PFSK-1 (cell line): Measurements from ENCODE around the gene TBC1D22B. TPM values are rescaled to one million over a fixed set of nuclear protein-coding genes. Genes with fewer than 3 reads are reported as not detected.
A peak's percentile ranks its signal among the peaks of the same experiment; 100 is the strongest.

ENCODE experiments used
- FOXP2 ChIP-seq: optimal IDR thresholded peaks from 2 replicates; pipeline ENCODE3; 2011; ENCODE audit warnings: borderline replicate concordance, control low read depth, inconsistent platforms; ENCODE audit not compliant: insufficient read depth; ENCODE audit errors: extremely low read length, extremely low read depth
- POLR2AphosphoS5 ChIP-seq: IDR thresholded peaks from 2 replicates; pipeline ENCODE4 v1.6.1; 2012; ENCODE audit warnings: low read depth, mild to moderate bottlenecking, control low read depth, low read length, moderate library complexity
- SIN3A ChIP-seq: IDR thresholded peaks from 2 replicates; pipeline ENCODE4 v1.6.1; 2012; ENCODE audit warnings: mild to moderate bottlenecking, low read length, moderate library complexity, borderline replicate concordance; ENCODE audit not compliant: insufficient read depth
- TAF1 ChIP-seq: IDR thresholded peaks from 2 replicates; pipeline ENCODE4 v1.6.1; 2012; ENCODE audit warnings: low read length, control low read depth, borderline replicate concordance; ENCODE audit not compliant: insufficient read depth
- polyA plus RNA-seq: library from polyadenylated mRNA; unstranded; fragments of >200 nt; gene quantifications from one replicate; pipeline ENCODE4 v1.2.1, GENCODE V29; 2012; ENCODE audit warnings: low read depth, missing spikeins; ENCODE audit not compliant: insufficient read length
- TF ChIP-seq, protein P1 (sequence below), 2 experiments: IDR thresholded peaks; 2 replicates each; pipeline versions ENCODE4 v1.6.1 to v1.8.0; 2011 to 2012; ENCODE audit warnings: low read depth in 2 of 2, low read length in 2 of 2, control low read depth in 1 of 2, inconsistent platforms in 1 of 2, mild to moderate bottlenecking in 1 of 2, moderate library complexity in 1 of 2; ENCODE audit not compliant: insufficient read depth in 1 of 2

Gene TBC1D22B
- 9.4 TPM for polyA plus RNA-seq

- TF ChIP-seq FOXP2 = no peak
- 0 out of 2 replicates have a peak, but pooled peaks have one; percentile 62 for TF ChIP-seq TAF1
- peak; percentile 74 for TF ChIP-seq POLR2AphosphoS5
- no peak for TF ChIP-seq SIN3A
- TF ChIP-seq, protein P1, sequence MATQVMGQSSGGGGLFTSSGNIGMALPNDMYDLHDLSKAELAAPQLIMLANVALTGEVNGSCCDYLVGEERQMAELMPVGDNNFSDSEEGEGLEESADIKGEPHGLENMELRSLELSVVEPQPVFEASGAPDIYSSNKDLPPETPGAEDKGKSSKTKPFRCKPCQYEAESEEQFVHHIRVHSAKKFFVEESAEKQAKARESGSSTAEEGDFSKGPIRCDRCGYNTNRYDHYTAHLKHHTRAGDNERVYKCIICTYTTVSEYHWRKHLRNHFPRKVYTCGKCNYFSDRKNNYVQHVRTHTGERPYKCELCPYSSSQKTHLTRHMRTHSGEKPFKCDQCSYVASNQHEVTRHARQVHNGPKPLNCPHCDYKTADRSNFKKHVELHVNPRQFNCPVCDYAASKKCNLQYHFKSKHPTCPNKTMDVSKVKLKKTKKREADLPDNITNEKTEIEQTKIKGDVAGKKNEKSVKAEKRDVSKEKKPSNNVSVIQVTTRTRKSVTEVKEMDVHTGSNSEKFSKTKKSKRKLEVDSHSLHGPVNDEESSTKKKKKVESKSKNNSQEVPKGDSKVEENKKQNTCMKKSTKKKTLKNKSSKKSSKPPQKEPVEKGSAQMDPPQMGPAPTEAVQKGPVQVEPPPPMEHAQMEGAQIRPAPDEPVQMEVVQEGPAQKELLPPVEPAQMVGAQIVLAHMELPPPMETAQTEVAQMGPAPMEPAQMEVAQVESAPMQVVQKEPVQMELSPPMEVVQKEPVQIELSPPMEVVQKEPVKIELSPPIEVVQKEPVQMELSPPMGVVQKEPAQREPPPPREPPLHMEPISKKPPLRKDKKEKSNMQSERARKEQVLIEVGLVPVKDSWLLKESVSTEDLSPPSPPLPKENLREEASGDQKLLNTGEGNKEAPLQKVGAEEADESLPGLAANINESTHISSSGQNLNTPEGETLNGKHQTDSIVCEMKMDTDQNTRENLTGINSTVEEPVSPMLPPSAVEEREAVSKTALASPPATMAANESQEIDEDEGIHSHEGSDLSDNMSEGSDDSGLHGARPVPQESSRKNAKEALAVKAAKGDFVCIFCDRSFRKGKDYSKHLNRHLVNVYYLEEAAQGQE (IDR thresholded peaks at IDR 0.05; ENCODE audit: insufficient read depth in 1 of 2, low read depth in 2 of 2, low read length in 2 of 2) = no peak
Observed at GRCh38 chr6:37257634-37258404, at the start of gene TBC1D22B, which contains the start of gene TMEM217. TSS of gene TBC1D22B (plus strand) at chr6:37257772. CDS start at chr6:37257918, 146 bp downstream. TSS of gene TMEM217 (minus strand) at chr6:37258144. CDS start at chr6:37219030, 39,114 bp downstream.

GRCh38 chr6:37207903-37208456 lies 49.6 kb upstream of the TBC1D22B start:
- no peak for TF ChIP-seq FOXP2

DNA sequence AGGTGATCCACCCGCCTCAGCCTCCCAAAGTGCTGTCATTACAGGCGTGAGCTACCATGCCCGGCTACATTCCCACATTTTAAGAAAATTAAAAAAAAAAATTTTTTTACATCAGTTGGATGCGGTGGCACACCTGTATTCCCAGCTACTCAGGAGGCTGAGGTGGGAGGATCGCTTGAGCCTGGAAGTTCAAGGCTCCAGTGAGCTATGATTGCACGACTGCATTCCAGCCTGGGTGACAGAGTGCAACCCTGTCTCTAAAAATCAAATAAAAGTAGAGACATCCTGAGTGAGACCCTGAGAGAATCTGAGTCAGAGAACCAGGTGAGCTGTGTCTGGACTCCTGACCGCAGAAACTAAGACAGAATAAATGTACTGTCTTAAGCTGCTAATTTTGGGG lies 48.8 kb upstream of the TBC1D22B start:
- TF ChIP-seq SIN3A = no peak
- TF ChIP-seq FOXP2 = no peak
- TF ChIP-seq TAF1 = no peak
- no peak for TF ChIP-seq POLR2AphosphoS5
- TF ChIP-seq, protein P1 (IDR thresholded peaks at IDR 0.05; ENCODE audit: insufficient read depth in 1 of 2, low read depth in 2 of 2, low read length in 2 of 2) = no peak

DNA sequence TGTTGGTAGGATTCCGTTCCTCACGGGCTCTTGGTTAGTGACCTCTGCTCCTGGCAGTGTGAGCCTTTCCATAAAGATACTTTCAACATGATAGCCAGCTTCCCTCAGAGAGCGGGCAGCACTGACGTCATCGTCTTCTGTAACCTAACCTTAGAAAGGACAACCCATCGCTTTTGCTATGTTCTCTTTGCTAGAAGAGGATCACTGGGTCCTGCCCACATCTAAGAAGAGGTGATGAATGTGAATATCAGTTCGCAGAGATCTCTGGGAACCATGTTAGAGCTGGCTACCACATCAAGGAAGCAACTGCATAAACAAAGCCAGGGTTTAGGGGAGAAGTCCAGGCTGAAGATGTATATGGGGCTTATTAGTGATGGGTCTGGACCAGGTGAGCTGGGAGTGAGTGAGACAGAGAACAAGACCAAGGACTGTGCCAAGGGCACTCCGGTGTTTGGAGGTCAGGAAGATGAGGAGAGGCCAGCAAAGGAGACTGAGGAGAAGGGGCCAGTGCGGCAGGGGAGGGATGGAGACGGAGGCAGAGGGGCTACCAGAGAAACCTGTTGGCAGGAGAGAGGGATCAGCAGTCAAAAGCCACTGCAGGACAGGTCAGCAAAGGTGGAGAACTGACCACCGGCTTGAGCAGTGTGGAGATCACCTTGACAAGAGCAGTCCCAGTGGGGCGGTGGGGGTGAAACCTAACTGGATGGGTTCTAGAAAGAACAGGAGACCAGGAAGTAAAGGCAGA lies 47.9 kb upstream of the TBC1D22B start:
- TF ChIP-seq, protein P1 (IDR thresholded peaks at IDR 0.05; ENCODE audit: insufficient read depth in 1 of 2, low read depth in 2 of 2, low read length in 2 of 2) = no peak
- TF ChIP-seq POLR2AphosphoS5 = no peak
- no peak for TF ChIP-seq SIN3A
- no peak for TF ChIP-seq FOXP2
- no peak for TF ChIP-seq TAF1

GRCh38 chr6:37210313-37210968 lies 47.1 kb upstream of the TBC1D22B start:
- TF ChIP-seq, protein P1 (IDR thresholded peaks at IDR 0.05; ENCODE audit: insufficient read depth in 1 of 2, low read depth in 2 of 2, low read length in 2 of 2) = no peak
